ENCODE measurements around the gene PPP6R1.
A peak's percentile ranks its signal among the peaks of the same experiment; 100 is the strongest.
"Not testable (repeated sequence)": the region's sequence is repeated elsewhere in the genome, so short reads cannot be mapped to it uniquely, and the experiment has no call there.

PPP6R1 gene

DNA sequence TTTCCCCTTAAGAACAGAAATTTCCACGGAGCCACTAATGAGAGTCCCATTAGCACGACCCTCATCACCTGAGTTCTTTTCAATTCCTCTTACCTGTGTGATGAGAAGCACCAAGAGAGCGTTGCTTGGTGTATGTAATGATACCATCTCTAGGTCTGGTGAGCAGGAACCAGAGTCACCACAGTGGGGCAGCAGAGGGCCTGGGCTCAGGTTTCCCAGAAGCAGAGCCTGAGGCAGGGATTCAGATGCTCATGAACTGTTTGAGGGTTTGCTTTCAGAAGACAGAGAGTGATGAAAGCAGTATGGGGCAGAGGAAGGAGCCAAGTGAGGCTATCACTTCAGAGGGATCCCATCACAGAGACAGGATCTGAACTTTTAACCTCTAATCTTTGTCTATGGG is 46.4 kb downstream of the PPP6R1 start:
- Histone ChIP-seq H3K27ac (no peak overlapping the region), H3K36me3 (replicated peaks) (no peaks in the 10 kb centered on the region), H3K27me3 (replicated peaks) (no peaks in the 10 kb centered on the region), H3K4me3 (ENCODE audit: low read depth, low read length) (no peak overlapping the region)
- TF ChIP-seq, protein P1, sequence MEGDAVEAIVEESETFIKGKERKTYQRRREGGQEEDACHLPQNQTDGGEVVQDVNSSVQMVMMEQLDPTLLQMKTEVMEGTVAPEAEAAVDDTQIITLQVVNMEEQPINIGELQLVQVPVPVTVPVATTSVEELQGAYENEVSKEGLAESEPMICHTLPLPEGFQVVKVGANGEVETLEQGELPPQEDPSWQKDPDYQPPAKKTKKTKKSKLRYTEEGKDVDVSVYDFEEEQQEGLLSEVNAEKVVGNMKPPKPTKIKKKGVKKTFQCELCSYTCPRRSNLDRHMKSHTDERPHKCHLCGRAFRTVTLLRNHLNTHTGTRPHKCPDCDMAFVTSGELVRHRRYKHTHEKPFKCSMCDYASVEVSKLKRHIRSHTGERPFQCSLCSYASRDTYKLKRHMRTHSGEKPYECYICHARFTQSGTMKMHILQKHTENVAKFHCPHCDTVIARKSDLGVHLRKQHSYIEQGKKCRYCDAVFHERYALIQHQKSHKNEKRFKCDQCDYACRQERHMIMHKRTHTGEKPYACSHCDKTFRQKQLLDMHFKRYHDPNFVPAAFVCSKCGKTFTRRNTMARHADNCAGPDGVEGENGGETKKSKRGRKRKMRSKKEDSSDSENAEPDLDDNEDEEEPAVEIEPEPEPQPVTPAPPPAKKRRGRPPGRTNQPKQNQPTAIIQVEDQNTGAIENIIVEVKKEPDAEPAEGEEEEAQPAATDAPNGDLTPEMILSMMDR (IDR thresholded peaks at IDR 0.05; ENCODE audit: low read depth, low read length, missing control alignments) = peak; percentile 50
- no peak for DNase-seq
- in situ Hi-C loops (cut with HindIII; ENCODE audit: low pct_ligation_motif_present, low sequenced_read_pairs) = no loop called here

DNA sequence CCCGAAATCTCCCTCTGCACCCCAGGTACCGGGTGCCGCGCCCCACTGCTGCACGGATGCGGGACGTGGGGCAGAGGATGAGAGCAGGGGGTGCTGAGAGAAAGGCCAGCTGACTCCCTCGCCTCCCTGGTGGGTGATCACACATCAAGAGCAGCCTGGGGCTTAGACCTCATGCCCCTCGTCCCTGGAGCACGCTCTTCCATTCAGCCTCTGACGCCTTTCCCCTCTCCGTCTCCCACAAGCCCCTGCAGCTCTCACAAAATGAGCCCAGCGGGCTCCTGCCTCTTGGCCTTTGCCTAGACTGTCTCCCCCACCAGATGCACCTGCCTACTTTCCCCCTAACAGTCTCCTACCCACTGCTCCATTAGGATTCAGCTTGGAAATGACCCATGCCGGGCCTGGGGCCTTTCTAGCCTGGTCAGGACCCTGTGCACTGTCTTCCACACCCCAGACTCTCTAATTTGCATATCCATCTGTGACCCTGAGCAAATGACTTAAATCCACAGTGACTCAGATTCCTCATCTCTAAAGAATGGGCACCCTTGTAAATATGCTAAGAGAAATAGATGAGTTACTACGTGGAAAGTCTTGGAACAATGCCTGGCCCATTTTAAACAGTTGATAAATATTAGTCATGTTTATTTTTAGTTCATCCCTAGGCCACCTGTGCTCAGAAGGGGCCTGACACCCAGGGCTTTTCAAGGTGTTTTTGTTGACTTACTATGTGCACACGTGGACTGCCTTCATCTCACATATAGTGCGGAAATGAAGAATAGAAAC is 48.9 kb downstream of the PPP6R1 start:
- TF ChIP-seq, protein P1 (IDR thresholded peaks at IDR 0.05; ENCODE audit: low read depth, low read length, missing control alignments) = no peak
- Histone ChIP-seq H3K27me3 (replicated peaks) (no peaks in the 10 kb centered on the region), H3K27ac (peak overlapping the region; percentile 77), H3K4me3 (ENCODE audit: low read depth, low read length) (no peak overlapping the region), H3K36me3 (replicated peaks) (no peaks in the 10 kb centered on the region)
- in situ Hi-C loops (cut with HindIII; ENCODE audit: low pct_ligation_motif_present, low sequenced_read_pairs) = no loop called here
- DNase-seq = peak; percentile 90

DNA sequence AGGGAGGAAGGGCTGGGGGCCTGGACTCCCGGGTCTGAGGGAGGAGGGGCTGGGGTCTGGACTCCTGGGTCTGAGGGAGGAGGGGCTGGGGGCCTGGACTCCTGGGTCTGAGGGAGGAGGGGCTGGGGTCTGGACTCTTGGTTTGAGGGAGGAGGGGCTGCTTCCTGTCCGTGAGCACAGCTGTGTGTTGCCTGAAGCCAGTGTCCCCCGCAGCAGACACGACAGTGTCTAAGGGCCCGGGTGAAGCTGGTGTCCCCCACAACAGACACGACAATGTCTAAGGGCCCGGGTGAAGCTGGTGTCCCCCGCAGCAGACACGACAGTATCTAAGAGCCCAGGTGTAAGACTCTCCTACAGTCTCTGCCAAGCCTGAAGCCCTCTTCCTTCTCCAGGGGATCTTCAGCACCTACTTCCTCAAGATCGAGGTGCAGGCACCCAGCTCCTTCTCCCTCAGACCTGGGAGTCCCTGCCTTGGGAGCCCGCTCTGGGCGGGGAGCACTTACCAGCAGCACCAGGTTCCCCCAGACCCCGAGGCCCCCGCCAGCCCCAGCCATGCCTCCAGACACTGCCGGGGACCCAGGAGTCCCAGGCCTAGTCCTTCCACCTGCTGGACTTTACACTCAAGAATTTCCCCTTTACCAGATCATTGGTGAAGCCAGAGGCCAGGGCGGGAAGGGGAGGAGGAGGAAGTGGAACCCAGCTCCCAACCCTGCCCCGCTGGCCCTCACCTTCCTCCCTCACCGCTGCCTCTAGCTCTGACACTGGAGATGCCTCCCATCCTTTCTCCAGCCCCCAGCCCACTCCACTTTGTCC is 49.7 kb downstream of the PPP6R1 start, which contains the start of gene PTPRH:
TSS of gene PTPRH (minus strand) at position 622 of the 813 bp plus-strand sequence. CDS start at position 554, 68 bp downstream.
- DNase-seq = no peak
- TF ChIP-seq, protein P1 (IDR thresholded peaks at IDR 0.05; ENCODE audit: low read depth, low read length, missing control alignments) = no peak
- no peaks in the 10 kb centered on the region for H3K36me3 ChIP-seq (replicated peaks)
- peak within 1 kb of the TSS; percentile 77 for H3K27ac ChIP-seq
- no peak within 1 kb of the TSS for H3K4me3 ChIP-seq (ENCODE audit: low read depth, low read length)
- in situ Hi-C loops (cut with HindIII; ENCODE audit: low pct_ligation_motif_present, low sequenced_read_pairs) = no loop called here
- H3K27me3 ChIP-seq (replicated peaks) = no peaks in the 10 kb centered on the region

DNA sequence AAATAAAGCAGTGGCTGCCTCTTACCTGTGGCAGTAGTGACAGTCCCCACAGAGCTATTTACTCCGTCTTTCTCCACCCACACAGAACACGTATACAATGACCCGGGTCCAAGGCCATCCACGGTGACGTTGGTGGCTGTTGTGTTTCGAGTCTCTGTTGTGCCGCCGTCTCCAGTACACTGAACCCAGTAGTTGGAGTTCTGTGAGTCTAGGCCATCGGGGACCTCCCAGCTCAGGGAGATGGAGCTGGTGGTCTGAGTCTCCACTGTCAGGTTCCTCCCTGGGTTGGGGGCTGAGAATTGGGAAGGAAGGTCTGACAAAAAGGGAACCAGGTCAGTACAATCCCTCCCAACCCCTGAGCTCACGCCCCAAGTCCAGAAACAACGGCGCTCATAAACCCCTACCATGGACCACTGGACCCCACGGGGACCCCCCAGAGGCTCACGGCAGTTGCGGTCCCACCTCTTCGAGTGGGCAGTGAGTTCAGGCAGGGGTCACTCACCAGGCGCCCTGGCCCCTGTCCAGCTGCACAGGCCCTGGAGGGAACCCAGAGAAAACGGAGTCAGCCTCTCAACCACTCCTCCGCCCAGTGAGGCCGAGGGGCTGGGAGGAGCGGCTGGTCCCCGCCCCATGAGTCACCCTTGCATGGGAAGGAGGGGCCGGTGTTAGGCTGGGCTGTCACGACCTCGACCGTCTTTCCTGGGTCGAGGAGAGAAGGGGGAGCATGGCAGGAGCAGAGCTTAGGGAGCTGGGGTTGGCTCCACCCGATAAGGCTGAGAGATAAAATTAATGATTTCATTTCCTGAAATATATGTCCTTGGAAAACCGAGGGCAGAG is 51.9 kb downstream of the PPP6R1 start:
- H3K4me3 ChIP-seq (ENCODE audit: low read depth, low read length) = peak overlapping the region; percentile 42
- no peaks in the 10 kb centered on the region for H3K27me3 ChIP-seq (replicated peaks)
- H3K36me3 ChIP-seq (replicated peaks) = no peaks in the 10 kb centered on the region
- in situ Hi-C loops (cut with HindIII; ENCODE audit: low pct_ligation_motif_present, low sequenced_read_pairs) = no loop called here
- peak; percentile 91 for DNase-seq
- peak overlapping the region; percentile 43 for H3K27ac ChIP-seq
- TF ChIP-seq, protein P1 (IDR thresholded peaks at IDR 0.05; ENCODE audit: low read depth, low read length, missing control alignments) = no peak

DNA sequence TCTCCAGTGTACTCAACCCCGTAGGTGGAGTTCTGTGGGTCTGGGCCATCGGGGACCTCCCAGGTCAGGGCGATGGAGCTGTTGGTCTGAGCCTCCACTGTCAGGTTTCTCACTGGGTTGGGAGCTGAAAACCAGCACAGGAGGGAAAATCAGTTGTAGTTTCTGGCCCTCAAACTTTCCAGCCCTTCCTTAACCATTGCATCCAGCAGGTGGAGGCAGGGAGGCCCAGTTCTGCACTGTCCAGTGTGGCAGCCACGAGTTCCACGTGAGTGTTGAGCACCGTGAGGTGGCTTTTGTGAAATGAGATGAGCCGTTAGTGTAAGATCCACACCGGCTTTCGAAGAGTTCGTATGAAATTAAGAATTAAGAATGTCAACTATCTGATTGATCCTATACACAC is 56.6 kb downstream of the PPP6R1 start:
- DNase-seq; H3K36me3 ChIP-seq (replicated peaks); H3K27me3 ChIP-seq (replicated peaks); in situ Hi-C loops (cut with HindIII; ENCODE audit: low pct_ligation_motif_present, low sequenced_read_pairs); H3K27ac ChIP-seq; H3K4me3 ChIP-seq (ENCODE audit: low read depth, low read length): not testable (repeated sequence)
- TF ChIP-seq, protein P1 (IDR thresholded peaks at IDR 0.05; ENCODE audit: low read depth, low read length, missing control alignments) = peak; percentile 46

Data from brain microvascular endothelial cell (primary cell).